ENCODE measurements around the gene FGD5.

GRCh38 chr3:14787630-14788029 lies 31.1 kb upstream of the FGD5 start:
- TF ChIP-seq, protein P1, sequence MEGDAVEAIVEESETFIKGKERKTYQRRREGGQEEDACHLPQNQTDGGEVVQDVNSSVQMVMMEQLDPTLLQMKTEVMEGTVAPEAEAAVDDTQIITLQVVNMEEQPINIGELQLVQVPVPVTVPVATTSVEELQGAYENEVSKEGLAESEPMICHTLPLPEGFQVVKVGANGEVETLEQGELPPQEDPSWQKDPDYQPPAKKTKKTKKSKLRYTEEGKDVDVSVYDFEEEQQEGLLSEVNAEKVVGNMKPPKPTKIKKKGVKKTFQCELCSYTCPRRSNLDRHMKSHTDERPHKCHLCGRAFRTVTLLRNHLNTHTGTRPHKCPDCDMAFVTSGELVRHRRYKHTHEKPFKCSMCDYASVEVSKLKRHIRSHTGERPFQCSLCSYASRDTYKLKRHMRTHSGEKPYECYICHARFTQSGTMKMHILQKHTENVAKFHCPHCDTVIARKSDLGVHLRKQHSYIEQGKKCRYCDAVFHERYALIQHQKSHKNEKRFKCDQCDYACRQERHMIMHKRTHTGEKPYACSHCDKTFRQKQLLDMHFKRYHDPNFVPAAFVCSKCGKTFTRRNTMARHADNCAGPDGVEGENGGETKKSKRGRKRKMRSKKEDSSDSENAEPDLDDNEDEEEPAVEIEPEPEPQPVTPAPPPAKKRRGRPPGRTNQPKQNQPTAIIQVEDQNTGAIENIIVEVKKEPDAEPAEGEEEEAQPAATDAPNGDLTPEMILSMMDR (IDR thresholded peaks at IDR 0.05; ENCODE audit: low read length) = no peak
- no peak for TF ChIP-seq EZH2 (IDR thresholded peaks at IDR 0.05; ENCODE audit: borderline replicate concordance, low read length)
